ENCODE results near the gene EXD2. TPM values are rescaled to one million over a fixed set of nuclear protein-coding genes. Genes with fewer than 3 reads are reported as not detected.

EXD2 gene
- polyA plus RNA-seq, 2 of the 4 experiments (the other 2 are of a cell fraction): 13.9 to 22.1 TPM

GRCh38 chr14:69183735-69184134, 7.6 kb upstream of the EXD2 start:
- FAIRE-seq: no peak
- H3K9me3 ChIP-seq: no peaks in the 10 kb centered on the region
- H3K4me3 ChIP-seq: no peak overlapping the region
- H3K4me2 ChIP-seq: no peak overlapping the region
- no peak for DNase-seq (ENCODE audit: low read depth in 1 of 2, low spot score in 1 of 2)
- H3K27ac ChIP-seq: no peak overlapping the region
- TF ChIP-seq HOXA7 (CRISPR knock-in tag; IDR thresholded peaks at IDR 0.05) (no peak), USF2 (IDR thresholded peaks at IDR 0.05) (no peak), CEBPB (IDR thresholded peaks at IDR 0.05) (no peak), ATOH8 (CRISPR knock-in tag; IDR thresholded peaks at IDR 0.05; ENCODE audit: low read depth) (no peak), PHF8 (IDR thresholded peaks at IDR 0.05; ENCODE audit: borderline replicate concordance, low read depth) (no peak)
- H3K4me1 ChIP-seq: no peaks in the 10 kb centered on the region
- ATAC-seq: no peak
- CTCF ChIA-PET: interaction anchor here (1.4 kb wide), 1 partner anchor 54 kb away, joined by 4 read pairs; no protein-coding TSS in a partner anchor
- POLR2A ChIA-PET: no interaction called here
- WGBS (ENCODE audit: missing lambda C conversion rate): 67% methylated on average over 4 of the region's 4 CpGs

GRCh38 chr14:69190191-69190590, 1.1 kb upstream of the EXD2 start:
- CTCF ChIA-PET: interaction anchor here (1.2 kb wide), 2 partner anchors 19 to 61 kb away, joined by 4 read pairs; no protein-coding TSS in a partner anchor
- no peak for DNase-seq (ENCODE audit: low read depth in 1 of 2, low spot score in 1 of 2)
- peak overlapping the region; percentile 82; the same call in 1 of the 3 replicates for H3K4me2 ChIP-seq
- POLR2A ChIA-PET: no interaction called here
- no peaks in the 10 kb centered on the region for H3K9me3 ChIP-seq
- H3K27ac ChIP-seq: no peak overlapping the region
- H3K4me3 ChIP-seq: no peak overlapping the region
- FAIRE-seq: no peak
- 85% methylated on average over 2 of the region's 2 CpGs for WGBS (ENCODE audit: missing lambda C conversion rate)
- peaks cover 6% of the 10 kb centered on the region; the same call in 2 of the 3 replicates for H3K4me1 ChIP-seq
- ATAC-seq: no peak
- TF ChIP-seq JUN (IDR thresholded peaks at IDR 0.05): no peak

- H3K4me2 ChIP-seq: no peak overlapping the region
- CTCF ChIA-PET: no interaction called here
- no peak overlapping the region for H3K4me3 ChIP-seq
- 85% methylated on average over 5 of the region's 5 CpGs for WGBS (ENCODE audit: missing lambda C conversion rate)
- H3K9me3 ChIP-seq: no peaks in the 10 kb centered on the region
- ATAC-seq: no peak
- POLR2A ChIA-PET: no interaction called here
- no peak overlapping the region for H3K27ac ChIP-seq
- H3K4me1 ChIP-seq: peaks cover 6% of the 10 kb centered on the region; the same call in 2 of the 3 replicates
- FAIRE-seq: no peak
- TF ChIP-seq HOXA7 (CRISPR knock-in tag; IDR thresholded peaks at IDR 0.05): no peak
- no peak for TF ChIP-seq NFE2L2 (conservative IDR thresholded peaks at IDR 0.05; ENCODE audit: low read length)
- no peak for TF ChIP-seq EP300 (IDR thresholded peaks at IDR 0.05)
- no peak for TF ChIP-seq RCOR1 (IDR thresholded peaks at IDR 0.05; ENCODE audit: low read depth, low read length)
- TF ChIP-seq REST (IDR thresholded peaks at IDR 0.05): no peak
- no peak for TF ChIP-seq CBX2 (IDR thresholded peaks at IDR 0.05; ENCODE audit: borderline replicate concordance, low read depth)
- TF ChIP-seq ATOH8 (CRISPR knock-in tag; IDR thresholded peaks at IDR 0.05; ENCODE audit: low read depth): no peak
- TF ChIP-seq RARB (CRISPR knock-in tag; IDR thresholded peaks at IDR 0.05): no peak
- no peak for TF ChIP-seq CHD2 (IDR thresholded peaks at IDR 0.05; ENCODE audit: low read length, partially characterized antibody)
- no peak for TF ChIP-seq ELK1 (IDR thresholded peaks at IDR 0.05; ENCODE audit: low read depth, low read length)
- no peak for TF ChIP-seq FOXS1 (CRISPR knock-in tag; IDR thresholded peaks at IDR 0.05)
- no peak for TF ChIP-seq BHLHE40 (IDR thresholded peaks at IDR 0.05; ENCODE audit: low read depth, low read length)
- no peak for TF ChIP-seq POLR2AphosphoS2 (conservative IDR thresholded peaks at IDR 0.05; ENCODE audit: low read length)
- no peak for TF ChIP-seq CBX8 (IDR thresholded peaks at IDR 0.05)
- TF ChIP-seq NPAS2 (CRISPR knock-in tag; IDR thresholded peaks at IDR 0.05; ENCODE audit: borderline replicate concordance): no peak
- TF ChIP-seq KDM5A (IDR thresholded peaks at IDR 0.05): no peak
- no peak for TF ChIP-seq FOSL2 (IDR thresholded peaks at IDR 0.05)
- no peak for TF ChIP-seq FOSL2 (CRISPR knock-in tag; IDR thresholded peaks at IDR 0.05)
- no peak for TF ChIP-seq GATA3 (IDR thresholded peaks at IDR 0.05; ENCODE audit: borderline replicate concordance)
- TF ChIP-seq ZSCAN20 (CRISPR knock-in tag; IDR thresholded peaks at IDR 0.05): no peak
- DNase-seq (ENCODE audit: low read depth in 1 of 2, low spot score in 1 of 2): no peak
Measured at GRCh38 chr14:69193721-69194120, 2.4 kb downstream of the EXD2 start.
